GM06990 (cell line): ENCODE measurements around the gene SCN3A.

Experiments used
- DNase-seq: peaks from one replicate; pipeline ENCODE4 v3.0.0-alpha.2; 2011; ENCODE audit not compliant: insufficient read length; ENCODE audit errors: extremely low read depth
- H3K27me3 ChIP-seq: replicated peaks from 2 replicates; pipeline ENCODE4 v1.6.0; 2011; ENCODE audit warnings: low read length; ENCODE audit not compliant: control insufficient read depth, insufficient read depth
- H3K36me3 ChIP-seq: 2 replicates; pipeline ENCODE4 v1.5.1; 2011; ENCODE audit warnings: low read length; ENCODE audit not compliant: control insufficient read depth, insufficient read depth
- H3K4me3 ChIP-seq: replicated peaks from 2 replicates; pipeline ENCODE4 v1.5.1; 2011; ENCODE audit warnings: low read depth, mild to moderate bottlenecking, control low read depth, low read length
- CTCF ChIP-seq: IDR thresholded peaks from 2 replicates; pipeline ENCODE4 v1.5.1; 2011; ENCODE audit warnings: low read length, control low read depth, mild to moderate bottlenecking, inconsistent platforms; ENCODE audit not compliant: insufficient read depth, poor library complexity, severe bottlenecking

The SCN3A gene

GRCh38 chr2:165203689-165204559 is at the start of gene SCN3A:
Gene SCN3A (minus strand): TSS chr2:165204050. CDS start chr2:165176394, 27,656 bp downstream.
- DNase-seq, result no peak
- Histone ChIP-seq H3K27me3 (no peaks in the 10 kb centered on the region), H3K36me3 (no peaks in the 10 kb centered on the region), H3K4me3 (no peak within 1 kb of the TSS)
- peak; percentile 74 for TF ChIP-seq CTCF

GRCh38 chr2:165253178-165253577 is 49.3 kb upstream of the SCN3A start:
- H3K27me3 ChIP-seq, result no peaks in the 10 kb centered on the region
- H3K36me3 ChIP-seq, result no peaks in the 10 kb centered on the region
- no peak overlapping the region for H3K4me3 ChIP-seq
- no peak for TF ChIP-seq CTCF
- no peak for DNase-seq

GRCh38 chr2:165251366-165251765 is 47.5 kb upstream of the SCN3A start:
- no peaks in the 10 kb centered on the region for H3K27me3 ChIP-seq
- DNase-seq, result no peak
- H3K36me3 ChIP-seq, result no peaks in the 10 kb centered on the region
- TF ChIP-seq CTCF, result no peak
- no peak overlapping the region for H3K4me3 ChIP-seq

GRCh38 chr2:165248238-165248637 is 44.4 kb upstream of the SCN3A start:
- no peak for DNase-seq
- H3K36me3 ChIP-seq, result no peaks in the 10 kb centered on the region
- H3K4me3 ChIP-seq, result no peak overlapping the region
- H3K27me3 ChIP-seq, result no peaks in the 10 kb centered on the region
- TF ChIP-seq CTCF, result no peak

GRCh38 chr2:165245081-165245793 is 41.4 kb upstream of the SCN3A start:
- H3K27me3 ChIP-seq, result no peaks in the 10 kb centered on the region
- TF ChIP-seq CTCF, result no peak
- no peaks in the 10 kb centered on the region for H3K36me3 ChIP-seq
- no peak overlapping the region for H3K4me3 ChIP-seq
- no peak for DNase-seq
